Occipital lobe (tissue), 2 donors: ENCODE data around the gene NYAP2. TPM values are rescaled to one million over a fixed set of nuclear protein-coding genes. Genes with fewer than 3 reads are reported as not detected.

Experiments
- DNase-seq: peaks from one replicate; lab custom pipeline; 2025; lab: John Stamatoyannopoulos, UW
- total RNA-seq: library from RNA; depleted of rRNA; stranded (reverse); fragments of >200 nt; gene quantifications from one replicate; pipeline ENCODE4 v1.2.3, GENCODE V29; 2014

Gene NYAP2
- total RNA-seq, 1 donor from 2014 or later: 7.8 TPM

GRCh38 chr2:225556461-225556860 lies 157.0 kb downstream of the NYAP2 start:
- DNase-seq: no peak

- DNase-seq: no peak
These were observed 159.0 kb downstream of the NYAP2 start for GRCh38 chr2:225558399-225559071.

GRCh38 chr2:225559072-225559415 lies 159.5 kb downstream of the NYAP2 start:
- no peak for DNase-seq

- no peak for DNase-seq
These were observed 167.3 kb downstream of the NYAP2 start for GRCh38 chr2:225566798-225567197.

- no peak for DNase-seq
These were observed 170.5 kb downstream of the NYAP2 start for GRCh38 chr2:225569995-225570394.

- DNase-seq: no peak
These were observed 174.1 kb downstream of the NYAP2 start for GRCh38 chr2:225573603-225574002.

- DNase-seq: no peak
These were observed 175.2 kb downstream of the NYAP2 start for GRCh38 chr2:225574582-225575138.

GRCh38 chr2:225581135-225581534 lies 181.6 kb downstream of the NYAP2 start:
- no peak for DNase-seq

- DNase-seq: no peak
These were observed 182.4 kb downstream of the NYAP2 start for GRCh38 chr2:225581906-225582305.

GRCh38 chr2:225582355-225583116 lies 183.0 kb downstream of the NYAP2 start:
- no peak for DNase-seq

GRCh38 chr2:225584796-225585195 lies 185.3 kb downstream of the NYAP2 start:
- no peak for DNase-seq

GRCh38 chr2:225590932-225591331 lies 191.4 kb downstream of the NYAP2 start:
- no peak for DNase-seq

GRCh38 chr2:225597911-225598310 lies 198.4 kb downstream of the NYAP2 start:
- DNase-seq: no peak

- DNase-seq: no peak
These were observed 198.9 kb downstream of the NYAP2 start for GRCh38 chr2:225598426-225598825.

- DNase-seq: no peak
These were observed 199.4 kb downstream of the NYAP2 start for GRCh38 chr2:225598897-225599296.

GRCh38 chr2:225599856-225600255 lies 200.3 kb downstream of the NYAP2 start:
- no peak for DNase-seq

GRCh38 chr2:225600444-225600843 lies 200.9 kb downstream of the NYAP2 start:
- no peak for DNase-seq

GRCh38 chr2:225600865-225601264 lies 201.4 kb downstream of the NYAP2 start:
- no peak for DNase-seq

GRCh38 chr2:225602205-225602604 lies 202.7 kb downstream of the NYAP2 start:
- DNase-seq: no peak

GRCh38 chr2:225608136-225608535 lies 208.6 kb downstream of the NYAP2 start:
- no peak for DNase-seq

GRCh38 chr2:225612636-225613035 lies 213.1 kb downstream of the NYAP2 start:
- no peak for DNase-seq

- no peak for DNase-seq
These were observed 215.4 kb downstream of the NYAP2 start for GRCh38 chr2:225614915-225615314.

GRCh38 chr2:225615514-225615913 lies 216.0 kb downstream of the NYAP2 start:
- DNase-seq: no peak
